ENCODE data around the gene STAC.

DNA sequence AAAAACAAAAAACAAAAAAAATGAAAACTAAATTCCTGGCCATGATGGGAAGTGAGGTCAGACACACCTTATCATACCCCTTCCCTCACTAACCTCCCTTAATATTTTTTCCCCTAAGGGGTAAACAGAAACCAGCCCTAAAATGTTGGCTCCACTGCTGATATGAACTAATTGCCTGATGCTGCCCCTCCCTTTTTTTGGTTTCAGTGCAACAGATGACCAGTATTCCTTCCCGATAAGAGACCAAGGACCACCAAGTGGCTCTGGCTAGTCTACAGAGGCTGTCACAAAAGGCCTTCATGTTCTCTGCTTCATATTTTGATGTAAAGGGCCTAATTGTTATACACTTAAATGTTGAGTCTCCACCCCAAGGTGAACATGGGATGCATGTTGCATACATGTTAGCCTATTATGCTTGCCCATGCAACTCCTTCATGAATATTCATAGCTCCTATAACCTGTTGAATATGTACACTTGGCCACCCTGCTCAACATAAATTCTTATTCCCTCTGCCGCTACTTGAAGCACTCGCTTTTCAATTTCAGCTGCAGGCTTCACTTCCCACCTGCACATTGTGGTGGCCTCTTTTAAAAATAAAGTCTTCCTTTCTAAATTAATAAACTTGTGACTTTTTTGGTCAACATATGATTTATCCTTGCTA is 12.3 kb upstream of the STAC start:
- TF ChIP-seq POLR2A (IDR thresholded peaks at IDR 0.05; ENCODE audit: low read depth, low read length) (no peak), FOS (IDR thresholded peaks at IDR 0.05; ENCODE audit: borderline replicate concordance, insufficient read depth, low read length) (no peak)

Data from endothelial cell of umbilical vein (primary cell).